K562 (cell line): ENCODE measurements around the gene CCDC117. TPM values are rescaled to one million over a fixed set of nuclear protein-coding genes. Genes with fewer than 3 reads are reported as not detected.

Experiments
- CBX5 ChIP-seq: IDR thresholded peaks from 2 replicates; pipeline ENCODE4 v1.6.1; 2014; ENCODE audit warnings: low read depth, borderline replicate concordance
- CTCFL ChIP-seq: IDR thresholded peaks from 2 replicates; pipeline ENCODE4 v1.6.1; 2011; ENCODE audit warnings: borderline replicate concordance, low read depth, mild to moderate bottlenecking, moderate library complexity, low read length; ENCODE audit not compliant: insufficient read depth, poor library complexity, severe bottlenecking
- DACH1 ChIP-seq: fragments of 450-650 bp; IDR thresholded peaks from 2 replicates; pipeline ENCODE4 v1.6.1; 2018; ENCODE audit not compliant: partially characterized antibody
- ELK1 ChIP-seq: sonication (generic); formaldehyde crosslinking; IDR thresholded peaks from 2 replicates; pipeline ENCODE4 v1.8.1; 2022; ENCODE audit warnings: missing genetic modification reagents
- ETV1 ChIP-seq: fragments of 450-650 bp; conservative IDR thresholded peaks from 2 replicates; pipeline ENCODE4 v1.6.1; 2016; ENCODE audit warnings: missing genetic modification characterization, control low read depth, low read depth, missing compliant biosample characterization
- FOXA1 ChIP-seq: fragments of 450-650 bp; IDR thresholded peaks from 2 replicates; pipeline ENCODE4 v1.6.1; 2016; ENCODE audit warnings: mild to moderate bottlenecking, borderline replicate concordance
- FOXP1 ChIP-seq: sonication (generic); formaldehyde crosslinking; IDR thresholded peaks from 2 replicates; pipeline ENCODE4 v1.8.0; 2022; ENCODE audit warnings: mild to moderate bottlenecking, missing genetic modification reagents
- HCFC1 ChIP-seq: IDR thresholded peaks from 2 replicates; pipeline ENCODE4 v1.6.1; 2012; ENCODE audit warnings: low read depth, low read length, improper control_type of control experiment
- HNRNPL ChIP-seq: fragments of 200-400 bp; formaldehyde crosslinking; IDR thresholded peaks from 2 replicates; pipeline ENCODE4 v1.6.1; 2017; ENCODE audit warnings: low read depth, mild to moderate bottlenecking, low read length
- JUND ChIP-seq, 2 experiments: IDR thresholded peaks; 2 replicates in 1 of 2; 3 replicates in 1 of 2; pipeline ENCODE4 v1.6.1; 2011; ENCODE audit warnings: borderline replicate concordance in 2 of 2, low read depth in 2 of 2, low read length in 2 of 2, improper control_type of control experiment in 1 of 2, missing biosample characterization in 1 of 2, missing genetic modification characterization in 1 of 2, missing genetic modification reagents in 1 of 2
- LARP7 ChIP-seq: fragments of 450-650 bp; IDR thresholded peaks from 2 replicates; pipeline ENCODE4 v1.6.1; 2016
- PHF8 ChIP-seq: fragments of 200-600 bp; sonication (generic); IDR thresholded peaks from 2 replicates; pipeline ENCODE4 v1.6.1; 2012; ENCODE audit warnings: mixed run types, mild to moderate bottlenecking, inconsistent platforms, low read length, moderate library complexity, borderline replicate concordance
- RFX7 ChIP-seq: fragments of 250-450 bp; sonication (Bioruptor Pico); IDR thresholded peaks from 2 replicates; pipeline ENCODE4 v1.5.1; 2021; ENCODE audit warnings: mild to moderate bottlenecking
- SMAD4 ChIP-seq: fragments of 250-450 bp; sonication (Bioruptor Pico); conservative IDR thresholded peaks from 2 replicates; pipeline ENCODE4 v1.8.0; 2021; ENCODE audit warnings: inconsistent platforms, mild to moderate bottlenecking, moderate library complexity
- TGIF2 ChIP-seq: sonication (generic); formaldehyde crosslinking; IDR thresholded peaks from 2 replicates; pipeline ENCODE4 v1.8.1; 2022; ENCODE audit warnings: mild to moderate bottlenecking, missing genetic modification reagents, moderate library complexity
- THRAP3 ChIP-seq: fragments of 450-650 bp; IDR thresholded peaks from 2 replicates; pipeline ENCODE4 v1.6.1; 2016; ENCODE audit warnings: mild to moderate bottlenecking, inconsistent platforms, borderline replicate concordance
- ZEB2 ChIP-seq: fragments of 450-650 bp; IDR thresholded peaks from 2 replicates; pipeline ENCODE4 v1.6.1; 2016
- ZNF23 ChIP-seq: fragments of 250-450 bp; sonication (Bioruptor Pico); IDR thresholded peaks from 2 replicates; pipeline ENCODE4 v1.4.0; 2020; ENCODE audit warnings: mild to moderate bottlenecking
- ZNF274 ChIP-seq: IDR thresholded peaks from 2 replicates; pipeline ENCODE4 v1.6.1; 2011; ENCODE audit warnings: low read depth, mild to moderate bottlenecking, low read length, moderate library complexity, borderline replicate concordance
- ZNF583 ChIP-seq: fragments of 250-450 bp; sonication (Bioruptor Pico); IDR thresholded peaks from 2 replicates; pipeline ENCODE4 v1.4.0; 2020
- ZNF717 ChIP-seq: fragments of 250-450 bp; sonication (Bioruptor Pico); IDR thresholded peaks from 2 replicates; pipeline ENCODE4 v1.5.0; 2021
- polyA plus RNA-seq, 8 experiments: library from polyadenylated mRNA; depleted of rRNA in 4 of 8; stranded (reverse) in 5 of 8; unstranded in 3 of 8; fragments of >200 nt; fragmentation: Nextera tagmentation in 2 of 8; fragmentation: Illumina TruSeq in 1 of 8; extraction: Ambion mirVana in 2 of 8; extraction: Trizol in 1 of 8; gene quantifications; 2 replicates each; pipeline versions ENCODE4 v1.2.1 to v1.2.3, GENCODE V29; 2011 to 2014; ENCODE audit warnings: inconsistent platforms in 1 of 8, missing spikeins in 1 of 8
- total RNA-seq, 7 experiments: library from RNA; depleted of rRNA in 6 of 7; stranded (reverse); fragments of >200 nt in 6 of 7; fragmentation: Illumina TruSeq in 2 of 7; extraction: Trizol in 2 of 7; gene quantifications; 2 replicates each; pipeline versions ENCODE4 v1.2.1 to v1.2.3, GENCODE V29; 2011 to 2021; ENCODE audit warnings: low replicate concordance in 1 of 7
- TF ChIP-seq, protein P1 (sequence below): fragments of 250-450 bp; sonication (Bioruptor Pico); IDR thresholded peaks from 2 replicates; pipeline ENCODE4 v1.5.0; 2022; ENCODE audit warnings: mild to moderate bottlenecking

The CCDC117 gene
- total and polyA plus RNA-seq, 9 of the 15 experiments (the other 6 are each of a cell fraction or from before 2014, with no cell fraction given), result 5.7 to 23.3 (median 15.8) TPM

DNA sequence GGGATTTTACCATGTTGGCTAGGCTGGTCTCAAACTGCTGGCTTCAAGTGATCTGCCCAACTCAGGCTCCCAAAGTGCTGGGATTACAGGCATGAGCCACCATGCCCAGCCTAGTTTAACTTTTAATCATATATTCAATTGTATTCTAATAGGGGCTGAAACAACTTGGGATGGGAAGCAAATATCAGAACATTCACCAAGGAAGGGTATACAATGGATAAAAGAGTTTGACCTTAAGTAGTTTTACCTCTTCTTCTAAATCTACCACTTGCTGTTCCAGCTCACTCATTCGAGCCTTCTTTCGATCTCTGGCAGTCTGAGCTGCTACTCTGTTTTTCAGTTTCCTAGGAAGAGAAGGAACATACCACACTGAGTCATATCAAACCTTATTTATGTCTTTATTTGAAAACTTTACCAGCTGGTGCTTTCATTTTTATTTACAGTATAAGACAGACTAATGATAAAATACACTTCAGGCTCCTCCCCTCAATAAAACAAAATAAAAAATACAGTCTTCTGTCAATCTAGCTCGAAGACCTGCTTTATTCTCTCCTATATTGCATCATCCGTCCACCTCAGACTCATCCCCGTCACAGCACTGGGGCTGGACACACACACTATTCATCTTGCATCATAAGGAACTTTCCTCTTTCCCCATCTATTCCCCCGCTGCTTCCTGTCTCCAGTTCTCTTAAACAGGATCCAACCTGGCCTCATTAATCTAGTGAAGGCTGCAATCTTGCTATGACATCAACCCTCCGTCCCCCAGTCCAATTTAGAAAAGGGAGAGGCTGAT is 26.5 kb downstream of the CCDC117 start (continued):
- TF ChIP-seq ZNF274, result no peak
- no peak for TF ChIP-seq LARP7
- TF ChIP-seq ETV1 (tag), result peak; percentile 57
- TF ChIP-seq, protein P1, sequence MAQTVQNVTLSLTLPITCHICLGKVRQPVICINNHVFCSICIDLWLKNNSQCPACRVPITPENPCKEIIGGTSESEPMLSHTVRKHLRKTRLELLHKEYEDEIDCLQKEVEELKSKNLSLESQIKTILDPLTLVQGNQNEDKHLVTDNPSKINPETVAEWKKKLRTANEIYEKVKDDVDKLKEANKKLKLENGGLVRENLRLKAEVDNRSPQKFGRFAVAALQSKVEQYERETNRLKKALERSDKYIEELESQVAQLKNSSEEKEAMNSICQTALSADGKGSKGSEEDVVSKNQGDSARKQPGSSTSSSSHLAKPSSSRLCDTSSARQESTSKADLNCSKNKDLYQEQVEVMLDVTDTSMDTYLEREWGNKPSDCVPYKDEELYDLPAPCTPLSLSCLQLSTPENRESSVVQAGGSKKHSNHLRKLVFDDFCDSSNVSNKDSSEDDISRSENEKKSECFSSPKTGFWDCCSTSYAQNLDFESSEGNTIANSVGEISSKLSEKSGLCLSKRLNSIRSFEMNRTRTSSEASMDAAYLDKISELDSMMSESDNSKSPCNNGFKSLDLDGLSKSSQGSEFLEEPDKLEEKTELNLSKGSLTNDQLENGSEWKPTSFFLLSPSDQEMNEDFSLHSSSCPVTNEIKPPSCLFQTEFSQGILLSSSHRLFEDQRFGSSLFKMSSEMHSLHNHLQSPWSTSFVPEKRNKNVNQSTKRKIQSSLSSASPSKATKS (CRISPR knock-in tag), result no peak
- no peak for TF ChIP-seq TGIF2 (CRISPR knock-in tag)
- no peak for TF ChIP-seq ZNF23 (CRISPR knock-in tag)
- no peak for TF ChIP-seq CBX5
- peak; percentile 31 for TF ChIP-seq DACH1
- peak; percentile 70 for TF ChIP-seq JUND (IDR thresholded peaks at IDR 0.05; ENCODE audit: borderline replicate concordance, low read depth, low read length)
- TF ChIP-seq JUND (tag; IDR thresholded peaks at IDR 0.05; ENCODE audit: borderline replicate concordance, low read depth, low read length), result peak; percentile 49; the same call in 1 of the 3 replicates
- TF ChIP-seq ZEB2, result peak; percentile 36; the same call in 1 of the 2 replicates
- TF ChIP-seq FOXP1 (CRISPR knock-in tag), result no peak
- no peak for TF ChIP-seq ELK1 (CRISPR knock-in tag)
- no peak for TF ChIP-seq RFX7
- no peak for TF ChIP-seq ZNF583
- no peak for TF ChIP-seq FOXA1
- TF ChIP-seq ZNF717 (CRISPR knock-in tag), result no peak
- TF ChIP-seq HNRNPL, result no peak
- no peak for TF ChIP-seq HCFC1
- TF ChIP-seq THRAP3, result no peak
- peak; percentile 16; the same call in 1 of the 2 replicates for TF ChIP-seq SMAD4 (CRISPR knock-in tag)
- TF ChIP-seq PHF8, result no peak
- no peak for TF ChIP-seq CTCFL
